Measurements from ENCODE around the gene URB2.
"Not testable (repeated sequence)": the region's sequence is repeated elsewhere in the genome, so short reads cannot be mapped to it uniquely, and the experiment has no call there.

URB2 gene

GRCh38 chr1:229693129-229693900 is 67.3 kb downstream of the URB2 start:
- no peak for DNase-seq (ENCODE audit: low read depth in 2 of 2)

GRCh38 chr1:229694053-229694693 is 68.1 kb downstream of the URB2 start:
- DNase-seq (ENCODE audit: low read depth in 2 of 2), result peak; percentile 33 to 34

DNA sequence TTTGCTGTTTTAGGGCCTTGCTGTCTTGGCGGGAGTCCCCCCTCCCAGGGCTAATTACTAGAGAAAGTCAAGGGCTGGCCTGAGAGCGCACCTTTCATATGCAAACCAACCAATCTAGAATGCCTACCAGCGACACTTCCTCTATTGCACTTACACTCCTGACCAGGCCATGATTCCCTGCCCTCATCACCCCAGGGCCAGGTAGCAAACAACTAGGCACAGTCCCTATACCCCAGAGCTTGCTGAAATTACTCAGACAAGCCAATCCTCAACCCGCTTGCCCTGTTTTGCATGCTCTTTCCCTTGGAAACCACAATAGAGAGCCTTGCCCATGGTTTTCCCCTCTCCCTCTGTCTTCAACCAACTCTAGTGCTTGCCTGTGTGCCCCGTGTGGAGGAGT is 70.3 kb downstream of the URB2 start:
- no peak for DNase-seq (ENCODE audit: low read depth in 2 of 2)

GRCh38 chr1:229699613-229700267 is 73.7 kb downstream of the URB2 start:
- DNase-seq (ENCODE audit: low read depth in 2 of 2), result no peak

DNA sequence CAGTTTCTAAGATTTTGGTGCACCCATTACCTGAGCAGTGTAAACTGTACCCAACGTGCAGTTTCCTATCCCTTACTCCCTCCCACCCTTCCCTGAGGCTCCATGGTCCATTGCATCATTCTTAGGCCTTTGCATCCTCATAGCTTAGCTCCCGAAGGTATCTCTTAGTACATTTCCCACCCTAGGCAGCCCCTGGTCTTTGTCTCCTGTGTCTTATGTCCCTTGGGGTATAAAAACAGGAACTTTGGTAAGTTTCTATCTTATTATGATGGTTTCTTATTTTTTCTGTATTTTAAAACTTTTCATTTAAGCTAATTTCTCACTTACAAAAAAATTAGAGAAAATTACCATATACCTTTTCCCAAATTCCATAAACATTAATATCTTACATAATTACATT is 78.1 kb downstream of the URB2 start:
- no peak for DNase-seq (ENCODE audit: low read depth in 2 of 2)

DNA sequence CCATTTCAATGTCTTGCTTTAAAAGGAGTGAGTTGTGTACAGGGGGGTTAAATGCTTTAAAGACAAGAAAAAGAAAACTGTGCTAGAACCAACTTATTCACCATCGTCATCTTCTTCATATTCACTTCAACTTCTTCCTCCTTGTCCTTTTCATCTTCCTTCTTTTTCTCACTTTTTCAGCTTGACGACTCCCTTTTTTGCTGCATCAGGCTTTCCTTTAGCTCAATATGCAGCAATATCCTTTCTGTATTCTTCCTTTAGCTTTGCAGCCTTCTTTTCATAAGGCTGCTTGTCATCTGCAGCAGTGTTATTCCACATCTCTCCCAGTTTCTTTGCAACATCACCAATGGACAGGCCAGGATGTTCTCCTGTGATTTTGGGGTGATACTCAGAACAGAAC is 79.1 kb downstream of the URB2 start:
- DNase-seq (ENCODE audit: low read depth in 2 of 2), result not testable (repeated sequence)

DNA sequence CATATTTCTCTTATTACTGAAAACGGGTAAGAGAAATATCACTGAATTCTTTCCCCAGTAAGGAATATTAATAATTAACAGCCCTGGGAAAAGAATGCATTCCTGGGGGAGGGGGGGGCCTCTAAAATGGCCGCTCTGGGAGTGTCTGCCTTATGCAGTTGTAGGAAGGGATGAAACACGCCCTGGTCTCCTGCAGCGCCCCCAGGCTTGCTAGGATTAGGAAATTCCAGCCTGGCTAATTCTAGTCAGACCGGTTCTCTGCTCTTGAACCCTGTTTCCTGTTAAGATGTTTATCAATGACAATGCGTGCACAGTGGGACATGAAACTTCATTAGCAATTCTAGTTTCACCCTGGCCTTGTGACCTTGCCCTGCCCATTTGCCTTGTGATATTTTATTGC is 81.1 kb downstream of the URB2 start:
- not testable (repeated sequence) for DNase-seq (ENCODE audit: low read depth in 2 of 2)

- no peak for DNase-seq (ENCODE audit: low read depth in 2 of 2)
Measured at GRCh38 chr1:229709500-229710013, 83.5 kb downstream of the URB2 start.

Data from fibroblast of skin of left biceps (primary cell).